ENCODE measurements around the gene NISCH. TPM values are rescaled to one million over a fixed set of nuclear protein-coding genes. Genes with fewer than 3 reads are reported as not detected.

The NISCH gene
- polyA plus RNA-seq, 1 experiment, result 71.0 TPM

DNA sequence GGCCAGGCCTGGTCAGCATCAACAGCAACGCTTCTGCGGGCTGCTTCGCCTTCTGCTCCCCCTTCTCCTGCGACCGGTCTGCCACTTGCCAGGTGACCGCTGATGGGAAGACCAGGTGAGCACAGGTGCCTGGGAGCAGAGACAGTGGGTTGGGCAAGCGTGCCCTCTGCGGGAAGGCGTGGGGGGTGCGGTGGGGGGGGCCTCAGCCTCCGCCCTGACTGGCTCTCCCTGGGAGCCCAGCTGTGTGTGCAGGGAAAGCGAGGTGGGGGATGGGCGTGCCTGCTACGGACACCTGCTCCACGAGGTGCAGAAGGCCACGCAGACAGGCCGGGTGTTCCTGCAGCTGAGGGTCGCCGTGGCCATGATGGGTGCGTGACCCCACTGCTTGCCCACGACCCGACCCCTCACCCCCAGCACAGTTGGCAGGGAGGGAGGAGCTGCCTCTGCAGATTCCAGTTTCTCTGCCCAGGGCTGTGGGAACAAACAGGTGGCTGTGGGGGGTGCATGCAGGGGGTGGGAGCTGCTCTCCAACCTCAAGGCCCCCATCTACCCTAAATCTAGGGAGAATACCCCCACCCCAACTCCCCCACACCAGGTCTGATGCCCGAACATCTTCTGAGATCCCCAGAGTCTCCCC, 48.5 kb downstream of the NISCH start:
- H3K27me3 ChIP-seq (ENCODE audit: control insufficient read depth, insufficient read depth, low read length), result no peaks in the 10 kb centered on the region
- TF ChIP-seq, protein P1, sequence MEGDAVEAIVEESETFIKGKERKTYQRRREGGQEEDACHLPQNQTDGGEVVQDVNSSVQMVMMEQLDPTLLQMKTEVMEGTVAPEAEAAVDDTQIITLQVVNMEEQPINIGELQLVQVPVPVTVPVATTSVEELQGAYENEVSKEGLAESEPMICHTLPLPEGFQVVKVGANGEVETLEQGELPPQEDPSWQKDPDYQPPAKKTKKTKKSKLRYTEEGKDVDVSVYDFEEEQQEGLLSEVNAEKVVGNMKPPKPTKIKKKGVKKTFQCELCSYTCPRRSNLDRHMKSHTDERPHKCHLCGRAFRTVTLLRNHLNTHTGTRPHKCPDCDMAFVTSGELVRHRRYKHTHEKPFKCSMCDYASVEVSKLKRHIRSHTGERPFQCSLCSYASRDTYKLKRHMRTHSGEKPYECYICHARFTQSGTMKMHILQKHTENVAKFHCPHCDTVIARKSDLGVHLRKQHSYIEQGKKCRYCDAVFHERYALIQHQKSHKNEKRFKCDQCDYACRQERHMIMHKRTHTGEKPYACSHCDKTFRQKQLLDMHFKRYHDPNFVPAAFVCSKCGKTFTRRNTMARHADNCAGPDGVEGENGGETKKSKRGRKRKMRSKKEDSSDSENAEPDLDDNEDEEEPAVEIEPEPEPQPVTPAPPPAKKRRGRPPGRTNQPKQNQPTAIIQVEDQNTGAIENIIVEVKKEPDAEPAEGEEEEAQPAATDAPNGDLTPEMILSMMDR (IDR thresholded peaks at IDR 0.05; ENCODE audit: low read depth, low read length), result no peak
- H3K4me3 ChIP-seq (ENCODE audit: low read depth, low read length), result no peak overlapping the region
- H3K9me3 ChIP-seq (ENCODE audit: control insufficient read depth, insufficient read depth, low read length), result no peaks in the 10 kb centered on the region; the same call in 1 of the 2 replicates
- no peak for DNase-seq (ENCODE audit: low read depth, low spot score)
- H3K27ac ChIP-seq (ENCODE audit: low read depth, low read length), result no peak overlapping the region
- CTCF ChIA-PET, result no interaction called here
- POLR2A ChIA-PET, result no interaction called here

DNA sequence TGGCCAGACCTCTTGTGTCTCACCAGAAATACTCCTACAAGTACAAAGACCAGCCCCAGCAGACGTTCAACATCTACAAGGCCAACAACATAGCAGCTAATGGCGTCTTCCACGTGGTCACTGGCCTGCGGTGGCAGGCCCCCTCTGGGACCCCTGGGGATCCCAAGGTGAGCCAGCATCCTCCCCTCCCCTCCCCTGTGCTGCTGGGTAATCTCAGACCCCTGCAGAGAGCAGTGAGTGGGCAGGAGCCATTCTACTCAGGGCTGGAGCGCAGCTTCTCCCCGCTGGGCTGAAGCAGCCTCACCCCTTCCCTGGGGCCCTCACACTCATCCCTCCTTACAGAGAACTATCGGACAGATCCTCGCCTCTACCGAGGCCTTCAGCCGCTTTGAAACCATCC, 49.6 kb downstream of the NISCH start:
- ChIA-PET CTCF (no interaction called here), POLR2A (no interaction called here)
- H3K9me3 ChIP-seq (ENCODE audit: control insufficient read depth, insufficient read depth, low read length), result no peaks in the 10 kb centered on the region; the same call in 1 of the 2 replicates
- TF ChIP-seq, protein P1 (IDR thresholded peaks at IDR 0.05; ENCODE audit: low read depth, low read length), result no peak
- H3K27me3 ChIP-seq (ENCODE audit: control insufficient read depth, insufficient read depth, low read length), result no peaks in the 10 kb centered on the region
- H3K4me3 ChIP-seq (ENCODE audit: low read depth, low read length), result no peak overlapping the region
- DNase-seq (ENCODE audit: low read depth, low spot score), result no peak
- H3K27ac ChIP-seq (ENCODE audit: low read depth, low read length), result no peak overlapping the region

DNA sequence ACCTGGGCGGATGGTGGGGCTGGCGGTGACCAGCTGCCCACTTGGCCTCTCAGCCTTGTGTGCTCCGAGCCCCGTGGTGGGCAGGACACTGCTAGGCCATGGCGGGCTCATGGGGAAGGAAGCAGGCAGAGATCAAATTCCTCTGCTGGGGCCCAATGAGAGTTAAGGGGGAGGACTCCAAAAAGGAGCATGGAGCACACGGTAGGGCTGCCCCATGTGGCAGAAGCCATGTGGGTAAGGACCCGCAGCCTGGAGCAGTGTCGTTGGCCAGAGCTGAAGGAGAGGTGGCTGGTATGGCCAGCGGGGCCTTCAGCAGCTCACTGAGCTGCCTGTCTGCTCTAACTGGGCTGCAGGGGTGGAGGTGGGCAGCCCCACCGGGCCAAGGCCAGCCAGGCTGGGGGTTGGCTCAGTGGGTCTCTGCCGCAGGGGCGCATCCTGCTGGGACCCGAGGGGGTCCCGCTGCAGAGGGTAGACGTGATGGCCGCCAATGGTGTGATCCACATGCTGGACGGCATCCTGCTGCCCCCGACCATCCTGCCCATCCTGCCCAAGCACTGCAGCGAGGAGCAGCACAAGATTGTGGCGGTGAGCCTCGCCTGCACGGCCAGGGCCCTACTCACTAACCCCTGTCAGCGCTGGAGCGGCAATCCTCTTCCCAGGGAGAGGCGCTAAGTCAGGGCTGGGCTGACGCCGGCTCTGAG, 51.0 kb downstream of the NISCH start:
- POLR2A ChIA-PET, result interaction anchor here (0.9 kb wide), 1 partner anchor 8 kb away, joined by 6 read pairs; no protein-coding TSS in a partner anchor
- H3K27ac ChIP-seq (ENCODE audit: low read depth, low read length), result no peak overlapping the region
- CTCF ChIA-PET, result no interaction called here
- H3K4me3 ChIP-seq (ENCODE audit: low read depth, low read length), result no peak overlapping the region
- H3K27me3 ChIP-seq (ENCODE audit: control insufficient read depth, insufficient read depth, low read length), result peaks cover 9% of the 10 kb centered on the region
- no peak for DNase-seq (ENCODE audit: low read depth, low spot score)
- H3K9me3 ChIP-seq (ENCODE audit: control insufficient read depth, insufficient read depth, low read length), result no peaks in the 10 kb centered on the region; the same call in 1 of the 2 replicates
- TF ChIP-seq, protein P1 (IDR thresholded peaks at IDR 0.05; ENCODE audit: low read depth, low read length), result no peak

DNA sequence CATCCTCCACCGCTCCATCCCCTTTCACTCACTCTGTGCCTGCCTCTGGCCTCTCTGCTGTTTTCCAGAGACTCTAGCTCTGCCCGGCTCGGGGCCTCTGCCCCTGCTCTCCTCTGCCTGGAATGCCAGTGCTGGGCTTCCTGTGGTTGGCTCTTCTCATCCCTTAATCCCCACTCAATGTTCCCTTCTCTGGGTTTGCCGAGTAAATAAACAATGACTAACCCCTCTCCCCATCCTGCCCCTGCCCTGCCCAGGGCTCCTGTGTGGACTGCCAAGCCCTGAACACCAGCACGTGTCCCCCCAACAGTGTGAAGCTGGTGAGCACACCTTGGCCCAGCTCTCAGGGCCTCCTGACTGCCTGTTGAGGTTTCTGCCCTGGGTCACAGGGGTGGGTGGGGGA, 52.0 kb downstream of the NISCH start:
- no peak overlapping the region for H3K4me3 ChIP-seq (ENCODE audit: low read depth, low read length)
- CTCF ChIA-PET, result no interaction called here
- H3K27me3 ChIP-seq (ENCODE audit: control insufficient read depth, insufficient read depth, low read length), result peaks cover 13% of the 10 kb centered on the region
- DNase-seq (ENCODE audit: low read depth, low spot score), result no peak
- H3K27ac ChIP-seq (ENCODE audit: low read depth, low read length), result no peak overlapping the region
- TF ChIP-seq, protein P1 (IDR thresholded peaks at IDR 0.05; ENCODE audit: low read depth, low read length), result no peak
- no peaks in the 10 kb centered on the region; the same call in 1 of the 2 replicates for H3K9me3 ChIP-seq (ENCODE audit: control insufficient read depth, insufficient read depth, low read length)
- POLR2A ChIA-PET, result interaction anchor here (0.9 kb wide), 1 partner anchor 9 kb away, joined by 6 read pairs; no protein-coding TSS in a partner anchor

DNA sequence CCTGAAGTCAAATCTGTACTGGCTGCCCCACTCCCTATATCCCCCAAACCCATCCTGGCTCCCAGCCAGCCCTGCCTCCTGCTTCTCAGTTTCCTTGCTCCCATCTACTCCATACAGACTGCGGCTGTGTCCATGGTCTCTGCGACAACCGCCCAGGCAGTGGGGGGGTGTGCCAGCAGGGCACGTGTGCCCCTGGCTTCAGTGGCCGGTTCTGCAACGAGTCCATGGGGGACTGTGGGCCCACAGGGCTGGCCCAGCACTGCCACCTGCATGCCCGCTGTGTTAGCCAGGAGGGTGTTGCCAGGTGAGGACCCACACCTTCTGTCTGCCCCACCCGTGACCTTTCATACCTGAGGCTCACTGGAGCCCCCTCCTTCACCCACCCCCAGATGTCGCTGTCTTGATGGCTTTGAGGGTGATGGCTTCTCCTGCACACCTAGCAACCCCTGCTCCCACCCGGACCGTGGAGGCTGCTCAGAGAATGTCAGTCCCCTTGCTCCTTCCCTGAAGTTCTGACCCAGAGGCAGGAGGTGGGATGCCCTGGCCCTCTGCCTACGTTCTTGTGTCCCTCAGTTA, 54.4 kb downstream of the NISCH start:
- H3K4me3 ChIP-seq (ENCODE audit: low read depth, low read length), result no peak overlapping the region
- ChIA-PET POLR2A (no interaction called here), CTCF (no interaction called here)
- H3K9me3 ChIP-seq (ENCODE audit: control insufficient read depth, insufficient read depth, low read length), result no peaks in the 10 kb centered on the region; the same call in 1 of the 2 replicates
- no peak overlapping the region for H3K27ac ChIP-seq (ENCODE audit: low read depth, low read length)
- TF ChIP-seq, protein P1 (IDR thresholded peaks at IDR 0.05; ENCODE audit: low read depth, low read length), result no peak; the same call in 1 of the 2 replicates
- no peak for DNase-seq (ENCODE audit: low read depth, low spot score)
- H3K27me3 ChIP-seq (ENCODE audit: control insufficient read depth, insufficient read depth, low read length), result peaks cover 29% of the 10 kb centered on the region
